HepG2 (cell line): Measurements from ENCODE around the gene TSPYL4. TPM values are rescaled to one million over a fixed set of nuclear protein-coding genes. Genes with fewer than 3 reads are reported as not detected.
A peak's percentile ranks its signal among the peaks of the same experiment; 100 is the strongest.

Source experiments
- BCL3 ChIP-seq: sonication (generic); formaldehyde crosslinking; IDR thresholded peaks from 2 replicates; pipeline ENCODE4 v1.5.1; 2020; ENCODE audit warnings: mild to moderate bottlenecking, missing genetic modification reagents, moderate library complexity
- BCL6 ChIP-seq: IDR thresholded peaks from 2 replicates; pipeline ENCODE4 v1.6.1; 2016; ENCODE audit warnings: missing genetic modification reagents, missing compliant biosample characterization
- CBX1 ChIP-seq: IDR thresholded peaks from one replicate; pipeline ENCODE4 v1.6.1; 2016; ENCODE audit warnings: antibody characterized with exemption, low read depth
- CREB1 ChIP-seq, 2 experiments: fragments of 450-650 bp in 1 of 2; IDR thresholded peaks; 2 replicates each; pipeline ENCODE4 v1.6.1; 2016 to 2017; ENCODE audit warnings: control low read depth in 1 of 2, mild to moderate bottlenecking in 1 of 2, missing compliant biosample characterization in 1 of 2, missing genetic modification characterization in 1 of 2
- DR1 ChIP-seq: sonication (generic); formaldehyde crosslinking; IDR thresholded peaks from 2 replicates; pipeline ENCODE4 v1.8.0; 2021; ENCODE audit warnings: mild to moderate bottlenecking, missing genetic modification reagents, inconsistent platforms
- E2F1 ChIP-seq: sonication (generic); formaldehyde crosslinking; IDR thresholded peaks from 2 replicates; pipeline ENCODE4 v1.5.0; 2020; ENCODE audit warnings: missing genetic modification reagents
- IRF2 ChIP-seq: IDR thresholded peaks from 2 replicates; pipeline ENCODE4 v1.6.1; 2018; ENCODE audit warnings: missing genetic modification reagents, missing compliant biosample characterization
- MAFK ChIP-seq, 2 experiments: IDR thresholded peaks in 1 of 2; conservative IDR thresholded peaks in 1 of 2; 2 replicates each; pipeline ENCODE4 v1.6.1; 2011; ENCODE audit warnings: improper control_type of control experiment in 2 of 2, low read length in 2 of 2
- NFRKB ChIP-seq: fragments of 450-650 bp; IDR thresholded peaks from 2 replicates; pipeline ENCODE4 v1.6.1; 2017
- PHF5A ChIP-seq: IDR thresholded peaks from one replicate; pipeline ENCODE4 v1.6.1; 2018; ENCODE audit warnings: low read depth, missing genetic modification reagents; ENCODE audit not compliant: unreplicated experiment
- PLRG1 ChIP-seq: fragments of 450-650 bp; conservative IDR thresholded peaks from 2 replicates; pipeline ENCODE4 v1.6.1; 2016
- PRDM4 ChIP-seq: sonication (generic); formaldehyde crosslinking; IDR thresholded peaks from 2 replicates; pipeline ENCODE4 v1.9.0; 2021; ENCODE audit warnings: missing genetic modification reagents, borderline replicate concordance
- SOX13 ChIP-seq, 3 experiments: fragments of 450-650 bp in 1 of 3; sonication (generic) in 1 of 3; formaldehyde crosslinking in 1 of 3; IDR thresholded peaks in 2 of 3; conservative IDR thresholded peaks in 1 of 3; 2 replicates each; pipeline versions ENCODE4 v1.5.0 to v1.6.1; 2016 to 2020; ENCODE audit warnings: antibody characterized with exemption in 1 of 3, mild to moderate bottlenecking in 1 of 3, missing compliant biosample characterization in 1 of 3, missing genetic modification reagents in 1 of 3, moderate library complexity in 1 of 3
- TARDBP ChIP-seq: sonication (generic); formaldehyde crosslinking; IDR thresholded peaks from 2 replicates; pipeline ENCODE4 v1.8.0; 2022; ENCODE audit warnings: mild to moderate bottlenecking, missing genetic modification reagents
- YEATS2 ChIP-seq: sonication (generic); formaldehyde crosslinking; IDR thresholded peaks from 2 replicates; pipeline ENCODE4 v1.4.0; 2020; ENCODE audit warnings: missing genetic modification reagents, borderline replicate concordance
- ZBTB2 ChIP-seq: sonication (generic); formaldehyde crosslinking; IDR thresholded peaks from 2 replicates; pipeline ENCODE4 v1.8.0; 2022; ENCODE audit warnings: low read depth, missing genetic modification reagents
- ZBTB37 ChIP-seq: sonication (generic); formaldehyde crosslinking; IDR thresholded peaks from 2 replicates; pipeline ENCODE4 v1.4.0; 2020; ENCODE audit warnings: mild to moderate bottlenecking, missing genetic modification reagents
- ZMAT3 ChIP-seq: sonication (generic); formaldehyde crosslinking; conservative IDR thresholded peaks from 2 replicates; pipeline ENCODE4 v1.7.0; 2021; ENCODE audit warnings: missing genetic modification reagents
- ZNF431 ChIP-seq: sonication (generic); formaldehyde crosslinking; IDR thresholded peaks from 2 replicates; pipeline ENCODE4 v1.9.0; 2022; ENCODE audit warnings: missing genetic modification reagents, low read depth, mild to moderate bottlenecking, borderline replicate concordance
- ZNF44 ChIP-seq: sonication (generic); formaldehyde crosslinking; IDR thresholded peaks from 2 replicates; pipeline ENCODE4 v1.5.1; 2020; ENCODE audit warnings: mild to moderate bottlenecking, missing genetic modification reagents
- polyA plus RNA-seq, 8 experiments: library from polyadenylated mRNA; depleted of rRNA in 3 of 8; stranded (reverse) in 7 of 8; unstranded in 1 of 8; fragments of >200 nt; fragmentation: Illumina TruSeq in 4 of 8; extraction: Trizol in 4 of 8; gene quantifications; 2 replicates each; pipeline versions ENCODE4 v1.2.1 to v1.2.3, GENCODE V29; 2011 to 2016; ENCODE audit warnings: low read depth in 4 of 8, missing spikeins in 1 of 8, mixed read lengths in 1 of 8; ENCODE audit not compliant: insufficient read depth in 1 of 8
- total RNA-seq, 5 experiments: library from RNA; depleted of rRNA; stranded (reverse); fragments of >200 nt; fragmentation: Illumina TruSeq; extraction: Trizol; gene quantifications; 2 replicates each; pipeline ENCODE4 v1.2.3, GENCODE V29; 2016; ENCODE audit warnings: low read depth in 1 of 5

The TSPYL4 gene
- total and polyA plus RNA-seq, 2 of the 13 experiments (the other 11 are each of a cell fraction or from before 2014, with no cell fraction given): 18.0 to 19.7 TPM

- TF ChIP-seq ZNF44 (CRISPR knock-in tag) (no peak), ZBTB37 (no peak), ZNF431 (CRISPR knock-in tag) (peak; percentile 55; the same call in 1 of the 2 replicates), PRDM4 (CRISPR knock-in tag) (no peak), CBX1 (no peak), YEATS2 (CRISPR knock-in tag) (peak; percentile 71), ZMAT3 (CRISPR knock-in tag) (peak; percentile 84; the same call in 1 of the 2 replicates), E2F1 (CRISPR knock-in tag) (peak; percentile 69; the same call in 1 of the 2 replicates), DR1 (CRISPR knock-in tag) (peak; percentile 91), NFRKB (no peak), PHF5A (no peak), MAFK (conservative IDR thresholded peaks at IDR 0.05 in 1 of 2, IDR thresholded peaks at IDR 0.05 in 1 of 2; ENCODE audit: low read length in 2 of 2) (peak; percentile 66 to 68), TARDBP (CRISPR knock-in tag) (peak; percentile 91), CREB1 (IDR thresholded peaks at IDR 0.05) (peak; percentile 77), CREB1 (CRISPR knock-in tag; IDR thresholded peaks at IDR 0.05) (peak; percentile 83), SOX13 (IDR thresholded peaks at IDR 0.05) (0 out of 2 replicates have a peak, but pooled peaks have one; percentile 36), SOX13 (CRISPR knock-in tag; conservative IDR thresholded peaks at IDR 0.05 in 1 of 2, IDR thresholded peaks at IDR 0.05 in 1 of 2) (no peak; a peak in 1 of 4 replicates), BCL3 (peak; percentile 97; the same call in 1 of the 2 replicates), IRF2 (CRISPR knock-in tag) (peak; percentile 66), PLRG1 (no peak), BCL6 (CRISPR knock-in tag) (peak; percentile 12; the same call in 1 of the 2 replicates), ZBTB2 (CRISPR knock-in tag) (no peak)
These were observed 25.6 kb upstream of the TSPYL4 start, which contains the start of gene TSPYL1 (continued) for GRCh38 chr6:116279232-116280160.
